Iris pigment epithelial cell (primary cell): Measurements from ENCODE around the gene C15orf40.
A peak's percentile ranks its signal among the peaks of the same experiment; 100 is the strongest.
"Not testable (repeated sequence)": the region's sequence is repeated elsewhere in the genome, so short reads cannot be mapped to it uniquely, and the experiment has no call there.

Experiments used
- DNase-seq: peaks from one replicate; pipeline ENCODE4 v3.0.0-alpha.2; 2011; ENCODE audit warnings: low read depth

Gene C15orf40

DNA sequence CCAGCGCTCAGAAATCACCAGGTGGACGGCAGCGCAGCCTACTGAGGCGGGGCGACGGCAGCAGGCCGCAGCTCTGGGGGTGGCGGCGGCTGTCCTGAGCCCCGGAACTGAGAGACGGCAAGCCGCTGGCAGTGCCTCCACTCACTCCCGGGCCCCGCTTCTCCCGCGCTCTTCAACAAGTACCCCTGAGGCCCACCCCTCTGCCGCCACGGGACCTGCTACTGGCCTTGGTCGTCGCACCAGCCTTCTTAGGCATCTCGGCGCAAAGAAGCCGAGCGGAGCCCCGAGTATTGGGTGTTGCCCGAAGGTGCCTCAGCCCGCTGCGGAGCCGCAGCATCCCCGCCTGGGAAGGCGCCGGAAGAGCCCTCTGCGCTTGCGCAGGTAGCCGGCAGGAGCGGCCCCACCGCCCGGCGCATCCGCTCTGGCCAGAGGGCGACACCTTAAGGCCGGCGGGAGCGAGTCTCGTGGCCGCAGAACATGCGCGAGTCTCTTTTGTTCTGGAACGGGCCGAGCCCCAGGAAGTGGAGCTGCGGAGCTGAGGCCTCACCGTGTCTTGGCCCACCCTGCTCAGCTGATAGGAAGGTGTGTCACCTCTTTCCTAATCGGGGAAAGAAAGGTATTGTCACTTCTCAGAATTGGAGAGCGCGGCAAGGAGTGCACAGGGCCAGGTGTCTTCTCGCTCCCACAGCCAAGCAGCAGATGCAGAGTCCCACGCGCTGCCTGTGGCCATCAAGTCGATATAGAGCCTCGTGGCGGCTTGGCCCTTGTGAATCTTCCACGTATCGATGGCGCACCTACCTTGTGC lies at the start of gene C15orf40:
Gene C15orf40 (minus strand): TSS at position 369 of the 805 bp plus-strand sequence. CDS start 32 bp downstream, at position 337.
- DNase-seq, result peak; percentile 92

- no peak for DNase-seq
These were observed 46.4 kb upstream of the C15orf40 start for GRCh38 chr15:83057696-83058376.

DNA sequence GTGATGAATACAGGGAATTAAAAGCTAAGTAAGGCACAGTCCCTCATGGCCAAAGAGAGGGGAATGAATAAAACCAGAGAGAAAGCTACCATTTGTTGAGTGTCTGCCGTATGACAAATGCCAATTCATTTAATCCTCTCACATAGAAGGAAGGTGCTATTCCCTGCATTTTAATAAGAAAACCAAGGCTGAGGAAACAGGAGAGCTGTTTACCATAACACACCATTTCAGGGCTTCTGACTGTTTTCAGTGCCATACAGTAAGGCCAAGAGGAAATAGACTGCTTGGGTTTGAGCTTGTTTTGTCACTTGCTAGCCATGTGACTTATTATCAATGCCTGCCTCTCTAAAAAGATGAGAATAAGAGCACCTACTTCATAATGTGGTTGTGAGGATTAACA lies 45.6 kb upstream of the C15orf40 start:
- DNase-seq, result no peak

- DNase-seq, result peak; percentile 82
These were observed 41.7 kb upstream of the C15orf40 start for GRCh38 chr15:83053151-83053550.

- DNase-seq, result peak; percentile 78
These were observed 35.2 kb upstream of the C15orf40 start for GRCh38 chr15:83046558-83047127.

- no peak for DNase-seq
These were observed 32.7 kb upstream of the C15orf40 start for GRCh38 chr15:83044156-83044555.

GRCh38 chr15:83039206-83039605 lies 27.8 kb upstream of the C15orf40 start:
- DNase-seq, result no peak

DNA sequence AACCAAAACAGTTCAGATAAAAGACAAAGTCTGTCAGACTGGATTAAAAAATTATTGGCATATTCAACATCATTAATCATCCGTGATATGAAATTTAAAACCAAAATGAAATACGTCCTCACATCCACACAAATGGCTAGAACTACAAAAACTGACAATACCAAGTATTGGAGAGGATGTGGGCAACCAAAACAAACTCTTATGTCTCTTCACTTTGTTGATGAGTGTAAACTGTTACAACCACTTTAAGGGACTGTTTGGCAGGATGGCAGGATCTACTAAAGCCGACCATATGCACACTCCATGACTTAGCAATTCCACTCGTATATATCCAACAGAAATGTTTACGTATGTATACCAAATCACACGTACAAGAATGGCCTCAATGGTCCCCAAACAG lies 24.8 kb upstream of the C15orf40 start:
- DNase-seq, result no peak

- DNase-seq, result not testable (repeated sequence)
These were observed 19.8 kb upstream of the C15orf40 start for GRCh38 chr15:83031234-83031633.

- peak; percentile 84 for DNase-seq
These were observed 18.6 kb upstream of the C15orf40 start for GRCh38 chr15:83030021-83030420.

DNA sequence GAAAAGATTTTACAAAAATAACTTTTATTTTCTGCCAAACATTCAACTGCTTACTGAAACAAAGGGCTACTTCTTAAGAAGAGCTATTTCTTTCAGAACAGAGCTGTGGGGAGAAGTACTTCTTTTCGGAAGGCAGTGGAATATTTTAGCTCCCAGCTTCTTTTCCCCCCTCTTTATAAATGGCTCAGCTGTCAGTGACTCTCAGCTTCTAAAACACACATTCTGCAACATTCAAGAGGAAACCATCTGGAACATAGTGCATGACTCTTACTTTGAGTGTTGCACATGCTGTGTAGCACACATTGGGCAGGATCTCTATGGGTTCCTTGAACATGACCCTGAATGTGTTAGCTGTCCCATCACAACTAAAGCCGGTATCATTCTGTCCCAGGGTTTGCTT lies 7.0 kb upstream of the C15orf40 start:
- no peak for DNase-seq

DNA sequence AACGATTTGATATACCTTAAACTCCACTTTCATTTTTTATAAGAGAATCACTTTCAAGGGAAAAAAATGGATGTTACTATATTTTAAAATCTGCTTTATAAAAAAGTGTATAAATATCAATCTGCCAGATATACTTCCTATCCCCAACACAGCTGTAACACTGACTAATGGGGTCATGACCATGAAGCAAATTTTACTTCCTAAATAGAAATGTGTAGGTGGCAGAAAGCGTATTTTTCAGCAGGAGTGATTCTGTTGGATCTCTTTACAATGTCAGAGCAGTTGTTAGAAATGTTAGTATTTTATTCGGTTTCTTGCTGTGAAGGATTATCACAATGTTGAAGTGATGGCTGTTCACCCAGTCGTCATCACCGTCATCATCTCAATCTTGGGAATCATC lies 5.5 kb upstream of the C15orf40 start:
- DNase-seq, result peak; percentile 18

GRCh38 chr15:83015361-83015760 lies 3.9 kb upstream of the C15orf40 start:
- DNase-seq, result no peak

GRCh38 chr15:83014205-83014653 lies 2.8 kb upstream of the C15orf40 start:
- DNase-seq, result no peak

- no peak for DNase-seq
These were observed 1.2 kb upstream of the C15orf40 start for GRCh38 chr15:83012636-83013035.

GRCh38 chr15:83012076-83012426 lies 612 bp upstream of the C15orf40 start:
- DNase-seq, result no peak

DNA sequence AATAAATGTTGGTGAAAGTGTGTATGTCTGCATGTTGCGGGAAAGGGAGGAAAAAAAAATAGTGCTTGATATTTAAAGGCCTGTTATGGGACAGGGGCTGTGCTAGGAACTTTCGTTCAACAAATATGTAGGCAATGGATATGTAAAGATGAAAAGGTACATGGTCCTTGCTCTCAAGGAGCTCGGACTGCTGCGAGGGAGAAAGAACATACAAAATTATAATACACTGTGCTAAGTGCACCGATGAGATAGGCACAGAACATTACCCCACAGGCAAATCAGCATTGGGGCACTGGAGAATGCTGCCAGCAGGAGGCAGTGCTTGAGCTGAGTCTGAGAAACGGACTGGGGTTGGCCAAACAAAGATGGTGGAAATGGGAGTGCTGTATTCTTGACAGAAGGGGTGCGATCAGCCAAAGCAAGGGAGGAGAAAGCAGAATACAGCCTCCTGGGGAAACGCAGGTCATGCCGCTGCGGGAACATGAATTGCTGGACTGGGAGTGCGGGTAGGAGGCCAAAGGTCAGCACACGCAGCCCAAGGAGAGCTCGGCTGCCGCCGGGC lies 649 bp downstream of the C15orf40 start:
- peak; percentile 86 for DNase-seq

DNA sequence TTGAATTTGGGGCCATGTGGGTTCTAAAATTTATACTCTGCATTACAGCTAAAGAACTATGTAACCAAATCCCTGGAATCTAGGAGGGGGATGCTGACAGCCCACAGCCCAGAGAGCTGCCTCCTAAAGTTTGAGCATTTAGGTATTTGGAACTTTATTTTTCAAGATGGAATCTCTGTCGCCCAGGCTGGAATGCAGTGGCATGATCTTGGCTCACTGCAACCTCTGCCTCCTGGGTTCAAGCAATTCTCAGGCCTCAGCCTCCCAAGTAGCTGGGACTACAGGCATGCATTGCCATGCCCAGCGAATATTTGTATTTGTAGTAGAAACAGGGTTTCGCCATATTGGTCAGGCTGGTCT lies 10.8 kb downstream of the C15orf40 start:
- not testable (repeated sequence) for DNase-seq

DNA sequence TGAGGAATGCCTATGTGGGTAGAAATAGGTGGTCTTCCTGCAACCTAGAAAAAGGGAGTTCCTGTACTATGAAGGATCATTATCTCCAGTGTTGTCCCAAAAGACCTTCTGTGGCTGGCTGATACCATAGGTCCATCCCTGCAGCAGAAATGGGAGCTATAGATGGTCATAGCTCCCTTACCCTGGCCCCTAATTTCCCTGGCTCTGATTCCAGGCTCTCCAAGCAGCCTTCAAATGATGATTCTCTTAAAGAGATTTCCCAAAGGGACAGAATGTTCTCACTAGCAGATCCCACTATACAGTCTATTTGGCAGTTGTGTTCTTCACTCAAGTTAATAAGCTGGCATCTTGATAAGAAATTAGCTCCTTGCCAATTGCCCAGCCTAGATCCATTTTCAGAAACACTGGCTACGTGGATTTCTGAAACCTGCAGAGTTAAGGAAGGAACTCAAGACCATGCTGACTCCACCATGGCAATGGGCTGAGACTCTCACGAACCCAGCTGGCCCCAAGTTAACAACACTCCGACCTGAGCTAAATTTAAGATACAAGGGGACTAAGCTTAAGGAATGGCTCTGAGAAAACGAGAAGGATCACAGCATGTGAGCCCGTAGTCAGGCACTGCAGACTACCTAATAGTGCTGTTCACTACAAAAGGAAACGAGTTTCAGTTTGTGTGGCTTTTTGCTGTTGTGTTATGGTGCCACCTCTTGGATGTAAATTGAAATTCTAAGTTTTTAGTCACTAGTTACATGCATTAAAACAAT lies 11.4 kb downstream of the C15orf40 start:
- DNase-seq, result peak; percentile 71

GRCh38 chr15:82999426-82999825 lies 12.0 kb downstream of the C15orf40 start:
- no peak for DNase-seq

DNA sequence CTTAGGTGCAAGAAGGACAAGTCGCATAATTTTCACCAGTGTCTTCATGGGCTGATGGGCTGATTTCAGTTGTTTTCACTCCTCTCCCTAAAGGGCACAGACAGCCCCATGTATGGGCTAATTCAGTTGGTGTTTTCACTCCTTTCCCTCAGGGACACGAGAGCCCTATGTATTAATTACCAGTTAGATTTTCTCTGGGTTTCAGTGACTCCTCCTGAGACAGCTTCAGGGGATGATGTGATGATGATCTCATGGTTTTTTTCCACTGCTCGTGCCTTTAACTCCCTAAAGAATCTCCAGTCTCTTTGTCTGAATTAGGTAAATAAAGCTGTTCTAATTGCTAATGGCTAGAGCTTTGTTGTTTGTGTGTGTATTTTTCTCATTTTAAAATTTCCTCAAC lies 15.5 kb downstream of the C15orf40 start:
- DNase-seq, result peak; percentile 20

DNA sequence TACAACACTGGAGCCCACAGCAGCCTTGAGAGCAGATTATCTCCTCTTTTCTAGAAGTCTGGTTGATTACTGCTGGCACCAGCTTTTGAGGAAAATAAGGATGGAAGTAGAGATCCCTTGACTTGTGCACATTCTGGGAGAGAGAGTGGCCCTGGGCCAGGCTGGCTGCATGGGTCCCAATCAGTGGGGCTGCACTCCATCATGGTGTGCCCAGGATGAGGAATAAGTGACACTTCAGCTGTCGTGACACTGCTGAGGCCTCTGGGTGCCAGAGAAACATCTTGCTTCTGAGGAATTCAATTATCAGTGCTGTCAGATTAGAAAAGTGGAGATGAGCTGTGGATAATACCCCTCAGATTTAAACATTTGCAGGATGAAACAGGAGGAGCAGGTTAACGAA lies 16.4 kb downstream of the C15orf40 start:
- no peak for DNase-seq
